HEK293T (cell line): ENCODE data around the gene TYK2.
"Not testable (repeated sequence)": the region's sequence is repeated elsewhere in the genome, so short reads cannot be mapped to it uniquely, and the experiment has no call there.

Source experiments
- CTCF ChIA-PET: fragments of 350-600 bp; formaldehyde crosslinking; extraction: SDS; loops from one replicate; lab custom pipeline; 2021; ENCODE audit warnings: antibody characterized with exemption, inconsistent platforms; lab: Yijun Ruan, JAX
- POLR2A ChIA-PET: fragments of 350-600 bp; formaldehyde crosslinking; extraction: SDS; loops from one replicate; lab custom pipeline; 2020; ENCODE audit warnings: antibody characterized with exemption, inconsistent platforms; lab: Yijun Ruan, JAX
- DNase-seq: peaks from one replicate; pipeline ENCODE4 v3.0.0; 2012; ENCODE audit warnings: mixed read lengths; ENCODE audit errors: extremely low spot score
- ARNT ChIP-seq: fragments of 450-650 bp; IDR thresholded peaks from 2 replicates; pipeline ENCODE4 v1.6.1; 2017; ENCODE audit warnings: mild to moderate bottlenecking
- BHLHE40 ChIP-seq: fragments of 450-650 bp; IDR thresholded peaks from 2 replicates; pipeline ENCODE4 v1.6.1; 2016; ENCODE audit warnings: mild to moderate bottlenecking, moderate library complexity, borderline replicate concordance
- CTBP1 ChIP-seq: fragments of 450-650 bp; IDR thresholded peaks from 2 replicates; pipeline ENCODE4 v1.6.1; 2016; ENCODE audit warnings: borderline replicate concordance
- ELF4 ChIP-seq: fragments of 450-650 bp; IDR thresholded peaks from 2 replicates; pipeline ENCODE4 v1.6.1; 2017; ENCODE audit warnings: antibody characterized with exemption
- FOXA1 ChIP-seq: fragments of 450-650 bp; IDR thresholded peaks from 2 replicates; pipeline ENCODE4 v1.6.1; 2016; ENCODE audit warnings: mild to moderate bottlenecking
- FOXK2 ChIP-seq: fragments of 450-650 bp; IDR thresholded peaks from 2 replicates; pipeline ENCODE4 v1.6.1; 2016; ENCODE audit warnings: mild to moderate bottlenecking
- FOXM1 ChIP-seq: fragments of 450-650 bp; IDR thresholded peaks from 2 replicates; pipeline ENCODE4 v1.6.1; 2017; ENCODE audit warnings: mild to moderate bottlenecking, borderline replicate concordance
- HDGF ChIP-seq: fragments of 450-650 bp; IDR thresholded peaks from 2 replicates; pipeline ENCODE4 v1.6.1; 2017; ENCODE audit warnings: antibody characterized with exemption, borderline replicate concordance
- L3MBTL2 ChIP-seq: fragments of 450-650 bp; conservative IDR thresholded peaks from 2 replicates; pipeline ENCODE4 v1.6.1; 2016; ENCODE audit warnings: mild to moderate bottlenecking
- LEF1 ChIP-seq: fragments of 450-650 bp; IDR thresholded peaks from 2 replicates; pipeline ENCODE4 v1.6.1; 2017; ENCODE audit warnings: mild to moderate bottlenecking, borderline replicate concordance
- NFRKB ChIP-seq: fragments of 450-650 bp; IDR thresholded peaks from 2 replicates; pipeline ENCODE4 v1.6.1; 2016; ENCODE audit warnings: mild to moderate bottlenecking, moderate library complexity
- SP1 ChIP-seq: fragments of 450-650 bp; IDR thresholded peaks from 2 replicates; pipeline ENCODE4 v1.6.1; 2017
- SUZ12 ChIP-seq: fragments of 450-650 bp; IDR thresholded peaks from 2 replicates; pipeline ENCODE4 v1.6.1; 2016; ENCODE audit warnings: mild to moderate bottlenecking
- TARDBP ChIP-seq: fragments of 450-650 bp; IDR thresholded peaks from 2 replicates; pipeline ENCODE4 v1.6.1; 2016
- ZNF384 ChIP-seq: fragments of 450-650 bp; IDR thresholded peaks from 2 replicates; pipeline ENCODE4 v1.6.1; 2016
- TF ChIP-seq, protein P1 (sequence below): fragments of 450-650 bp; IDR thresholded peaks from 2 replicates; pipeline ENCODE4 v1.6.1; 2016

Gene TYK2

DNA sequence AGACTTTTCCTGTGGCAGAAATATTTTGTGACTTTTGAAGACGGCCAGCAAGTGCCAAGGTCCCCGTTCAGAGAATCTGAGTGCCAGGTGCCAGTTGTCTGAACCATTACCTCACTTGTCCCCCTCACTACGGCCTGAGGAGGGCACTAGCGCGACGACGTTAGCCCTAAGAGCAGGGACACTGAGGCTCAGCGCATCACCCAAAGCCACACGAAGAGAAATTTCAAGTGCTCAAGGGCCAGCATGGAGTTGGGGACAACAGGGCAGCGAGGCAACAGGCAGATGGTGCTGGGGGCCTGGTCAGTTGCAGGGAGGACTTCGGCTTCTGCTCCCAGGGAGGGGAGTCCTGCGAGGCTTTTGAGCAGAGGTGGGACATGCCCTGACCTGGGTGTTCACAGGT is 9.5 kb upstream of the TYK2 start:
- DNase-seq, result no peak
- ChIA-PET POLR2A (no interaction called here), CTCF (interaction anchor here (0.6 to 2.8 kb wide), 8 partner anchors 10 to 131 kb away, joined by 3 to 48 read pairs (median 8); partner anchors contain the start of genes ICAM1 and TYK2)
- TF ChIP-seq SP1 (no peak), FOXM1 (no peak), NFRKB (no peak), FOXA1 (no peak)

DNA sequence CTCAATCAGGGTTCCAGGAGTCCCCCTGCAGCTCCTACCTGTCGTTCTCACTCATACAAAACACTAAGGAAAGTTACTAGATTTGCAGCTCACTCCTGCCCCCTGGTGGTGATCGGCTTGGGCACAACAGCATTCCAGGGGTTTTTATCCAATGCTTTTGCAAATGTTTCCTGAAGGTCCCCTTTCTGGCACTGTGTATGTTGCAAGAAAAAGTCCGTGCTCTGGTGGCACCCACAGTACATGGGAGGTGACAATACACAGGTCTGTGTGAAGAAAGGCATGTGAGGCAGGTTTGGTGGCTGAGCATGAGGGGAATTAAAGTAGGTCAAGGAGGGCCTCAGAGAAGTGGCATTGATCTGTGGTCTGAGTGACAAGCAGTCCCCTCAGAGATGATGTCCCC is 8.6 kb upstream of the TYK2 start:
- DNase-seq, result peak; percentile 70
- ChIA-PET POLR2A (interaction anchor here (0.7 to 1.2 kb wide), 4 partner anchors 8 to 130 kb away, joined by 3 to 10 read pairs (median 4); partner anchors contain the start of gene TYK2), CTCF (interaction anchor here (0.5 to 2.8 kb wide), 21 partner anchors 8 to 190 kb away, joined by 3 to 48 read pairs (median 4); partner anchors contain the start of genes ICAM1, ICAM4, ICAM5 and RAVER1)
- TF ChIP-seq LEF1 (no peak), CTBP1 (no peak), TARDBP (no peak), ELF4 (0 out of 2 replicates have a peak, but pooled peaks have one; percentile 16)
- TF ChIP-seq, protein P1, sequence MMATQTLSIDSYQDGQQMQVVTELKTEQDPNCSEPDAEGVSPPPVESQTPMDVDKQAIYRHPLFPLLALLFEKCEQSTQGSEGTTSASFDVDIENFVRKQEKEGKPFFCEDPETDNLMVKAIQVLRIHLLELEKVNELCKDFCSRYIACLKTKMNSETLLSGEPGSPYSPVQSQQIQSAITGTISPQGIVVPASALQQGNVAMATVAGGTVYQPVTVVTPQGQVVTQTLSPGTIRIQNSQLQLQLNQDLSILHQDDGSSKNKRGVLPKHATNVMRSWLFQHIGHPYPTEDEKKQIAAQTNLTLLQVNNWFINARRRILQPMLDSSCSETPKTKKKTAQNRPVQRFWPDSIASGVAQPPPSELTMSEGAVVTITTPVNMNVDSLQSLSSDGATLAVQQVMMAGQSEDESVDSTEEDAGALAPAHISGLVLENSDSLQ, result no peak

DNA sequence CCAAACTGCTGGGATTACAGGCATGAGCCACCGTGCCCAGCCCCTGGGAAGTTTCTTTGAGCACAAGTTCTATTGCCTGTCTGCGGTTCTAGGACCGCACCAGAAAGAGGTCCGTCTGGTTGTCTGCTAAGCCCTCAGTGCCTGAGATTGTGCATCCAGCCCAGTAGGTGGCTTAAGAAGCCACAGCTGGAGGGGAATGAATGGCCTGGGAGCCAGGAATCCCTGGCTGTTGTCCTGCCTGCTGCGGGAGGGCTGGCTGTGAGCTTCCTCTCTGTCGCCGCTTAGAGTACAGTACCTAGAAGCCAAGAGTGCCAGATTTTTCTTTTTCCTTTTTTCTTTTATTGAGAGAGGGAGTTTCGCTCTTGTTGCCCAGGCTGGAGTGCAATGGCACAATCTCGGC is 4.2 kb upstream of the TYK2 start:
- ChIA-PET POLR2A (no interaction called here), CTCF (interaction anchor here (1.4 to 1.5 kb wide), 2 partner anchors 115 to 126 kb away, joined by 3 to 5 read pairs; no protein-coding TSS in a partner anchor)
- TF ChIP-seq ELF4 (no peak), FOXK2 (no peak), L3MBTL2 (no peak), SP1 (no peak), FOXA1 (no peak), SUZ12 (no peak), ARNT (no peak), NFRKB (no peak), BHLHE40 (no peak), FOXM1 (no peak), ZNF384 (no peak), TARDBP (no peak), HDGF (no peak)
- TF ChIP-seq, protein P1, result no peak
- no peak for DNase-seq

DNA sequence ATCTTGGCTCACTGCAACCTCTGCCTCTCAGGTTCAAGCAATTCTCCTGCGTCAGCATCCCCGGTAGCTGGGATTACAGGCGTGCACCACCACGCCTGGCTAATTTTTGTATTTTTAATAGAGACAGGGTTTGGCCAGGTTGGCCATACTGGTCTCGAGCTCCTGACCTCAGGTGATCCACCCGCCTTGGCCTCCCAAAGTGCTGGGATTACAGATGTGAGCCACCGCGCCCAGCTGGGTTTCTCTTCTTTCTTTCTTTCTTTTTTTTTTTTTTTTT is 2.8 kb upstream of the TYK2 start:
- POLR2A ChIA-PET, result interaction anchor here (0.8 to 1.2 kb wide), 2 partner anchors 49 to 115 kb away, joined by 3 to 6 read pairs; no protein-coding TSS in a partner anchor
- DNase-seq, result not testable (repeated sequence)
- CTCF ChIA-PET, result interaction anchor here (0.6 kb wide), 1 partner anchor 129 kb away, joined by 3 read pairs; no protein-coding TSS in a partner anchor

DNA sequence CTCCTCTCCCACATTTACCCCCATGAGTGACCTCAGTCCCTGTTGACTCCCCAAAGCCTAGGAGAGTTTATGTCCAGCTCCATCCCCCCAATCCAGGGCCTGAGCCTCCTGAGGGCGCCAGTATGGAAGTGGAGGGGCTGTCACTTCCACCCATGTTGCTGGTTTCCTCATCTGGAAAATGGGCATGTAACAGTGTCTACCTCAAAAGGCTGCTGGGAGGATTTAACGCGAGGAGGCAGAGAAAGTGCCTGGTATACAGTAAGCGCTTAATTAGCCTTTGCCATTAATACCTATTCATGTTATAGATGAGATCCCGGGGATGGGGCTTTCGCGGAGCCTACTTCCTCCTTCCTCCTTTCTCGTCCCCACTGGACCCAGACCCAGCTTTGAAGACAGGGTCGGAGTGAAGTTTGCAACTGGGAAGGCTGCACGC is 476 bp downstream of the TYK2 start:
- TF ChIP-seq LEF1 (no peak), SP1 (no peak), ELF4 (no peak), ARNT (no peak), NFRKB (no peak), BHLHE40 (no peak), ZNF384 (no peak), SUZ12 (no peak), FOXM1 (no peak), TARDBP (no peak), L3MBTL2 (no peak), FOXK2 (no peak), FOXA1 (no peak), HDGF (no peak)
- TF ChIP-seq, protein P1, result no peak
- no peak for DNase-seq
- POLR2A ChIA-PET, result interaction anchor here (0.6 to 2.2 kb wide), 19 partner anchors 9 to 185 kb away, joined by 3 to 23 read pairs (median 5); partner anchors contain the start of genes DNMT1, ICAM1, ICAM5 and MRPL4
- CTCF ChIA-PET, result interaction anchor here (0.7 to 1.9 kb wide), 4 partner anchors 9 to 64 kb away, joined by 3 to 11 read pairs (median 4); partner anchors contain the start of gene FDX2

DNA sequence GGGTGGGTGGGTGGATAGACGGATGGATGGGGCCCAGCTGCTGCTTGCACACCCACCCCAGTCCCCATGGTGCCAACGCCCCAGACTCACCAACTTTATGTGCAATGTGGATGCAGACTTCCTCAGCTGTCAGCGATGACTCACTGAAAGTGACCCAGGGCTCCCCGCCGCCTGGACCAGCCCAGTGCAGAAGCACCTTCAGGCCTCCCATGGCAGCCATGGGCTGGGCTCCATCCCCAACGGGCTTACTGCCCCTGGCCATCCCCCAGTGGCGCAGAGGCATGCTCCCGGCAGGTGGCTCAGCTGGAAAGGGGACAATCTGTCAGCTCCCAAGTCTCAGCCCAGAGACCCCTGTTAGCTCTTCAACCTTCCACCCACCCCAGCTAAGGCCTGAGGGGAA is 2.2 kb downstream of the TYK2 start:
- no peak for DNase-seq
- TF ChIP-seq HDGF, result no peak
- TF ChIP-seq, protein P1, result no peak
- TF ChIP-seq SP1, result no peak
- TF ChIP-seq CTBP1, result no peak
- no peak for TF ChIP-seq BHLHE40
- TF ChIP-seq ELF4, result no peak
- TF ChIP-seq FOXA1, result no peak
- no peak for TF ChIP-seq TARDBP
- no peak for TF ChIP-seq ZNF384
- TF ChIP-seq NFRKB, result no peak
- TF ChIP-seq SUZ12, result no peak
- no peak for TF ChIP-seq ARNT
- TF ChIP-seq LEF1, result no peak
- no peak for TF ChIP-seq FOXM1
- TF ChIP-seq L3MBTL2, result no peak
- POLR2A ChIA-PET, result interaction anchor here (1.4 kb wide), 1 partner anchor 10 kb away, joined by 5 read pairs; no protein-coding TSS in a partner anchor
- CTCF ChIA-PET, result no interaction called here

DNA sequence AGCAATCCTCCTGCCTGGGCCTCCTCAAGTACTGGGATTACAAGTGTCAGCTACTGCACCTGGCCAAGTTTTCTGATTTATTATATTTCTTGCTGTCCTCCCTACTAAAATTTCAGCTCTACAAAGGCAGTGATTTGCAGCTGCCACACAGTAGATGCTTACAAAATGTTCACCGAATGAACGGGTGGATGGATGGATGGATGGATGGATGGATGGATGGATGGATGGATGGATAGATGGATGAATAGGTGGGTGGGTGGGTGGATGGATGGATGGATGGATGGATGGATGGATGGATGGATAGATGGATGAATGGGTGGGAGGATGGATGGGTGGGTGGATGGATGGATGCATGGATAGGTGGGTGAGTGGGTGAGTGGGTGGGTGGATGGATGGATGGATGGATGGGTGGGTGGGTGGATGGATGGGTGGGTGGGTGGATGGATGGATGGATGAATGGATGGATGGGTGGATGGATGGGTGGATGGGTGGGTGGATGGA is 3.2 kb downstream of the TYK2 start:
- DNase-seq, CTCF ChIA-PET: not testable (repeated sequence)
- POLR2A ChIA-PET, result interaction anchor here (1.4 kb wide), 1 partner anchor 9 kb away, joined by 5 read pairs; no protein-coding TSS in a partner anchor
